GM21786 (cell line): Measurements from ENCODE around the gene IL36B.
"Not testable (repeated sequence)": the region's sequence is repeated elsewhere in the genome, so short reads cannot be mapped to it uniquely, and the experiment has no call there.

Experiments used
- ATAC-seq: cut with Tn5 transposase; IDR thresholded peaks from one replicate; pipeline ENCODE4 v1.9.1; 2021; ENCODE audit not compliant: unreplicated experiment

The IL36B gene

DNA sequence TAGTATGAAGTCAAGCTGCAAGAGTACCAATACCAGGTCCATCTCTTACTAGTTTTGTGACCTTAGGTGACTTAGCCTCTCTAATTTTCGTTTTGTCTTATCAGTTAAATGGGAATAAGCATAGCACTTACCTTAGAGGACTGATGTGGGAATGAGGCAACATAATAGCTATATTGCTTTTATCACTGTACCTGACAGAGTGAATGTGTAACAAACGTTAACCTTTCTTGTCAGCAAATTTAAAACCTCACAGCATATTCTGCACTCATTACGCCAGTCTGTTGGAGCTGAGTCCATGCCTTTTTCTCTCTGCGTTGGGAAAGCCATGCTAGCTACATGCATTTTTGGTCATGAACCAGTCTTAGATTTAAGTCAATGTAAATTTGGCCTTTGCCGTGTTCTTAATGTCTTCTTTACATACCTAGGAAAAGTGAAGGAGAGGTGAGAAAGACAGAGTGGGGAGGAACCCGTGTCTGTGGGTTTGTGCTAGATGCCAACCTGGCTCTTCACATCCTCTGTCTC lies at the start of gene IL36B:
Gene IL36B (minus strand): TSS at position 472 of the 522 bp plus-strand sequence.
- no peak for ATAC-seq

DNA sequence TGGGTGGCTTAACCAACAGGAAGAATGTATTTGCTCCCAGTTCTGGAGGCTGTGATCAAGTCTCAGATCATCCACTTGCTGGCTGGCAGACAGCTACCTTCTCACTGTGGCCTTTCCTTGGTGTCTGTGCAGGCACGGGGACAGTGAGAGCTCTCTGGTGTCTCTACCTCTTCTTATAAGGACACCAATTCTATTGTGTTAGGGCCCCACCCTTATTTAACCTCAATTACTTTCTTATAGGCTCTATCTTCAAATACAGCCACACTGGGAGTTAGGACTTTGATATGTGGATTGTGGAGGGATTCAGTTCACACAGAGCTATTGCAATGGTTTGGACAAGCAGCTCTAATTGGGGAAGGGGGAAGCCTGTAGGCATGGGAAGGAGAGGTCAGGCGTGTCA lies 49.5 kb upstream of the IL36B start:
- ATAC-seq, result no peak

DNA sequence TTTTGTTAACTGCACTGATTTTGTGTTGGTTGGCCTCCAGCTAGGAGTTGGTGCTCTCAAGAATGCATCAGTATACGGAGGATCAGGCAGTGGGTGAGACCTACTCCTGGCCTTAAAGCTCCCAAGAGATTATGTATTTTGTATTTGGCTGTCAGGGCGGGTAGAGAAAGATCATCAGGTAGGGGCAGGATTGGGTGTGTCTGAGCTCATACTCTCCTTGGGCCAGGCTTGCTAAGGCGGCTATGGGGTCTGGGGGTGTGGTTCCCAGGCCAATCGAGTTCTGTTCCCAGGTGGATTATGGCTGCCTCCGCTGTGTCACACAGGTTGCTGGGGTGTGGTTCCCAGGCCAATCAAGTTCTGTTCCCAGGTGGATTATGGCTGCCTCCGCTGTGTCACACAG lies 45.9 kb upstream of the IL36B start:
- ATAC-seq, result no peak

DNA sequence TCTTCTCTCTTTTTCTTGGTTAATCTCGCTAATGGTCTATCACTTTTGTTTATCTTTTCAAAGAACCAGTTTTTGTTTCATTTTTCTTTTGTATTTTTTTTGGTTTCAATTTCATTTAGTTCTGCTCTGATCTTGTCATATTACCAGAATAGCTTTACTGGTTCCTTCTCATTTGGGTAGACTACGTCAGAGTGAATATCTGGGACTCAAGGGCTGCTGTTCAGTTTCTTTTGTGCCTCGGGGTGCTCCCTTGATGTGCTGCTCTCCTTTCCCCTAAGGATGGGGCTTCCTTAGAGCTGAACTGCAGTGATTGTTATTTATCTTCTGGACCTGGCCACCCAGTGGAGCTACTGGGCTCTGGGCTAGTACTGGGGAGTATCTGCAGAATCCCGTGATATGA lies 45.4 kb upstream of the IL36B start:
- ATAC-seq, result no peak

DNA sequence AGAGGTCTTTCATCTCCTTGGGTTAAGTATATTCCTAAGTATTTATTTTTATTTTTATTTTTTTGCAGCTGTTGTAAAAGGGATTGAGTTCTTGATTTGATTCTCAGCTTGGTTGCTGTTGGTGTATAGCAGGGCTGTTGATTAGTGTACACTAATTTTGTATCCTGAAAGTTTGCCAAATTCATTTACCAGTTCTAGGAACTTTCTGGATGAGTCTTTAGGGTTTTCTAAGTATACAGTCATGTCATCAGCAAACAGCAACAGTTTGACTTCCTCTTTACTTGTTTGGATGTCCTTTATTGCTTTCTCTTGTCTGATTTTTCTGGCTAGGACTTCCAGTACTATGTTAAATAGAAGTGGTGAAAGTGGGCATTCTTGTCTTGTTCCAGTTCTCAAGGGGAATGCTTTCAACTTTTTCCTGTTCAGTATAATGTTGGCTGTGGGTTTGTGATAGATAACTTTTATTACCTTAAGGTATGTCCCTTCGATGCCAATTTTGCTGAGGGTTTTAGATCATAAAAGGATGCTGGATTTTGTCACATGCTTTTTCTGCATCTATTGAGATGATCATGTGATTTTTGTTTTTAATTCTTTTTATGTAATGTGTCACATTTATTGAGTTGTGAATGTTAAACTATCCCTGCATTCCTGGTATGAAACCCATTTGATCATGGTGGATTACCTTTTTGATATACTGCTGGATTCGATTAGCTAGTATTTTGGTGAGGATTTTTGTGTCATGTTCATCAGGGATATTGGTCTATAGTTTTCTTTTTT lies 44.4 kb upstream of the IL36B start:
- ATAC-seq, result not testable (repeated sequence)

DNA sequence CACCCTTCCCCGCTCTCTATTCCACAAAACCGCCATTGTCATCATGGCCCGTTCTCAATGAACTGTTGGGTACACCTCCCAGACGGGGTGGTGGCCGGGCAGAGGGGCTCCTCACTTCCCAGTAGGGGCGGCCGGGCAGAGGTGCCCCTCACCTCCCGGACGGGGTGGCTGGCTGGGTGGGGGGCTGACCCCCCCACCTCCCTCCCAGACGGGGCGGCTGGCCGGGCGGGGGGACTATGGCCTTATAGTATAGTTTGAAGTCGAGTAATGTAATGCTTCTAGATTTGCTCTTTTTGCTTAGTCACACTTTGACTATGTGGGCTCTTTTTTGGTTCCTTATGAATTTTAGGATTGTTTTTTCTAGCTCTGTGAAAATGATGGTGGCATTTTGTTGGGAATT lies 43.6 kb upstream of the IL36B start:
- ATAC-seq, result not testable (repeated sequence)

DNA sequence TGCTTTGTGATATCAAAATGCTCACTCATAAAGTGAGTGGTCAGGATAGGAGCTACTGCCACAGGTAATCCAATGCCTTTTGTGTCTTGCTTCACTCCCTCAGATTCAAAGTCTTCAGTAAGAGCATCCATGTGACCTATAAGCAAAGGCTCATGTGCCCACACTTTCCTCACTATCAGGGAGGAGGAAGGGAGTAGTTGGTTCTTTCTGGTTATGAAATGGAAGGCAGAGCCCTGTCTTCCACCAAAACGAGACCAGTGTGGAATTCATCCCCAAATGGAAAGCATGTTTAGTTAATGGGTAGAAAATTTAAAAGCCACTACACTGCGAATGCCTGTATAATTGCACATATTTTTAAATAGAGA lies 40.9 kb upstream of the IL36B start:
- ATAC-seq, result no peak

DNA sequence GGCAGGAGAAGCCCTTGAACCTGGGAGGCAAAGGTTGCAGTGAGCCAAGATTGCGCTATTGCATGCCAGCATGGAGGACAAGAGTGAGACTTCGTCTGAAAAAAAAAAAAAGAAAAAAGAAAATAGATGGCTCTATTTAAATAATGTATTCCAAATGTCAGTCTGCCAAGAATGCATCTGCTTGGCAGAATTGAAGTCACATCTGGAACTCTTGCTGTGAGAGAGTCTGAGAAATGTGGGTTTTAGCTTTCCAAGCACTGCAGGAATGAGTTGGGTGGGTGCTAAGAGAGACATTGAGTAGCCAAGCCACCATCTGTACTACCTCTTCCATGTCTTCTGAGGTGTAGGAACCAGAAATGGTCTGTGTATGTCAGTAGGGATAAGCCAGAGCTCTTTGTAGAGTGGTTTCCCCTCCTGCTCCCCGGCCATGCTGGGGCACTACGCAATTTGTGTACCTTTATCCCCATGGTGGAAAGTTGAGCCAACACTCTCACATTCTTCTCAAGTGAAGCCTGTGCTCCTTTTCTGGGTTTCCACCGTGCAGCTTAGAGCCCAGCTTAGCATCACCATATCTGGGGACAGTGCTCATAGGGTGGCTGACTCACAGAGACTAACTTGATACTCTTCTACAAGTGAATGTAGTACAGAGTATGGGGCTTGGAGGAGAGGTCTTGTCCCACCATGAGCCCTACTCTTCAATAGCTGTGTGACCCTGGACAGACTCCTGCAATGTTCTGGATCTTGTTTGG lies 40.4 kb upstream of the IL36B start:
- no peak for ATAC-seq

DNA sequence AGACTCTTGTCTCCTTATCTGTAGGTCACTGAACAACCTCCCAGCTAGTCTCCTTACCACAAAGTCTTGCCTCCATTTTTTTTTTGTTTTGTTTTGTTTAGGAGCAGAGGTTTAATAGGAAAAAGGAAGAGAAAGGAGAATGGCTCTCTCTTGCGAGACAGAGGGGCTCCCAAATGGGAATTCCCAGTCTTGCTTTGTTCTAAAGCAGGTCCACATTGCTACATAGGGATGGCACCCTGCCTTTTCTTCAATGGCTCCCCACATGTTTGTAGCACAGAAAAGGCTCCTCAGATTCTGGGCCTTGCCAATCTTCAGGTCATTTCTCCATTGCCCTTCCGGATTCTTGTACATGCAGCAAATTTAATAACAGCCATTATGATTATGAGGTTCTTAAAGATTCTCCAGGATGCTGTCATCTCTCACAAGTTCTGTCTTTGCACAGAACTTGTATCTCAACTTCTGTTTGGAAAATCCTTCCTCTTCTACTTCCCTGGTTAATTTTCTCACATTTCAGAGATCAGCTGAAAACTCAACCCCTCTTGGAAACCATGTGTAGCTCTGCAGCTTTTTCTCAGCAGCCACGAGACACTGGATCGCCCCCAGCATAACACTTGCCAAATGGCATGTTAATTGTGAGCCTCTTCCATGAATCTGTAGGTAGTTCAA lies 38.7 kb upstream of the IL36B start:
- ATAC-seq, result no peak

DNA sequence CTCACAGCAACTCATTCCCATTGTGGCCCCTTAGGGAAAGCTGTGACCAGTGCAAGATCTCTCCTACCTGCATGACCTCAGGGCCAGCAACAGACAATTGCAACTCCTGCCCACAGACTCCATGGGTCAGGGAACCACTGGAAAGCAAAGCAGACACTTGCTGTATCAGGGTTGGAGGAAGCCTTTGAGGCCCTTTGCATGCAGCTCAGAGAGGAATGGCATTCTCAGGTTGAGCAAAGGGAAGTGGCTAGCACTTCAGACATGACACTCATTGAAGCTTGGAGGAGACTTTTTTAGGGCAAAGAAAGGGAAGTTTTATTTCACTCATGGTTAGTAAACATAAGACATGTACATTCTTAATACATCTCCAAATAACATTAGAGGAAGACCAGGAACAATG lies 37.2 kb upstream of the IL36B start:
- no peak for ATAC-seq

DNA sequence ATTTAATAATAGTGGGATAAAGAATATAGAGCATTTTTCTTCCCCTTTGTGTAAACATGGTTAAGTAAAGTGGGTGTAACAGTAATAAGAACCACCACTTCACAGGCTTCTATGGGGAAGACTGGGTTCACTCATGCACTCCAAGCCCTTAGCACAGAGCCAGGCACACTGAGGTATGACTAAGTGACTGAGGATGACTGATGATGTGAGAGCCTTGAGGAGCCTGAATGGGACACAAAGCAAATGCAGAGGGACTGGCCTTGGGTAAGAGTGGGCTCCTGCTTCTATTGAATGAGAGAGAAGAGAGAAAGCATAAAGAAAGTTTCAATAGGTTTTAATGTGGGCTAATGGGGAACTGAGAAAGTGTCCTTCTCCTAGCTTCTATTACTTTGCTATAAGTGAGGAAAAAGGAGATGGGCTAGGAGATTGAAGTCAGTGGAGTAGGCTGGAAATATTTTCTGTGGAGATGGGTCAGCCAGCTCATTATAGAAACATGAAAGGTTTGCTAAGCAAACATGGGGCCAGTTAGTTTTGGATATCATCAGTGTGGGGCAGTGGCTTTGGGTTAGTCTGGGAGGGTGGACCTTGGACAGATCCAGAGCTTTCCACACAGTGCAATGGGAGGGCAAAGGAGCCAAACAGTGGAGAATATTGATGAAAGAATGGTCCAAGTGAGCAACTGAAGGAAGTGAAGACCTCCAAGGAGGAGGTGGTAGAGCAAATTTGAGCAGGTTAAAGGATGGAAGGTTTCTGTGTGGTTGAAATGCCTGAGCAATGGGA lies 35.7 kb upstream of the IL36B start:
- ATAC-seq, result no peak

DNA sequence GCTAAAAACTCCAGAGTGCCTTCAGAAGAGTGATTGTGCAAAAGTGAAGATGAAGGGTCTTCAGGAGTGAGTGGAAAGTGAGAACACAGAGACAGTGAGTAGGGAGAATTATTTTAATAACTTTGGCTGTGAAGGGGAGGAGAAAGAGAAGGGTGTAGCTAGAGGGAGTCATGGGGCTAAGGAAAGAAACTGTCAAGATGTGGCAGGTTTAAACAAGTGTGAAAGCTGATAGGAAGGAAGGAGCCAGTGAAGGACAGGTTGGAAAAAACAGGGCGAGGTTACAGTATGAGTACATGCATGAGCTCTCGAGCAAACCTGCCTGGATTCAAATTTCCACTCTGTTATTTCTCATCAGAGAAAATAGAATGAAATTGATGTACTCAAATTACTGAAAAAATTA lies 32.9 kb upstream of the IL36B start:
- ATAC-seq, result no peak

DNA sequence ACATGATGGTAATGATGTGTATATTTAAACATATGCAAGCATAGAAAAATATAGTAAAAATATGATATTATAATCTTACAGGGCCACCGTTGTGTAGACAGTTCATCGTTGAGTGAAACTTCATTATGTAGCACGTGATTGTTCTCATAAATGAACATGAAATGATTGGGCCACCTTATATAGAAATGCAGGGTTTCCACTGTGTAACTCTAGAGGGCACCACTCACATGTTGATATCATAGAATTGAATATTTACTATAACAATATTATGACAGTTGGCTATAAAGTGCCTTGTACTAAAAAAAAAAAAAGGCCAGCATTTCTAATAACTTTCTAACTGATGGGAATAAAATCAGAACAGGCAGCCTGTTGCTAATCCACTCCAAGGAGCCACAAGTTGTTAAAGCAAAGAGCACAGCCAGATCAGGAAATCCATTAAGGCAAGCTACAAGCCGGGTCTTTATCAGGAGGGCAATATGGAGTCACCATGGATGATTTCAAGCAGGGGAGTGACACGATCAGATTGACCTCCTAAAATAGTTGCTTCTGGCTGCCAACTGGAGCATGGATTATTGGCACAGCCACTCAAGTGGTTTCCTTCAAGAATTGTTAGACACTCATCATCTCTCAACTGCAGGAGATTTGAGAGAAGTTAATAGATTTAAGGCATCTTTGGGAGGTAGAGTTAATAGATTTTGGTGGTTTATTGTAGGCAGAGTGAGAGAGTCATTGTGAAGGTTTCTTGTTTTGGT lies 31.8 kb upstream of the IL36B start:
- no peak for ATAC-seq

DNA sequence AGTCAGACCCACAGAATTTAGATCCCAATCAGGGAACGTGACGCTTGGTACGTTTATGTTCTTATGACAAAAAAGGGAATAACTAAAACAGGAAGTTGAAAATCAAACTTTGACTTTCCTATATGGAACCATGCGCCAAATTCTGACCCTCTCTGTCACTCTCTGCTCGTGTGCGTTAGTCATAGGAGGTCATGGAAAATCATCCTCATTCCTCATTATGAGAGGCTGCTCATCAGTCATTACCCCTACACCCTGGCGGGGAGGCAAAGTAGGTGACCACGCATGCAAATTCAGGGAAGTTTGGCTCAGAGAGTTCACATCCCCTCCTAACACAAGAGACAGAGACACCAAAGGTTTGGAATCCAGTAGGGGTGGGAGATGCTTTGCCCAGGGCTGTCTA lies 30.6 kb upstream of the IL36B start:
- ATAC-seq, result no peak

DNA sequence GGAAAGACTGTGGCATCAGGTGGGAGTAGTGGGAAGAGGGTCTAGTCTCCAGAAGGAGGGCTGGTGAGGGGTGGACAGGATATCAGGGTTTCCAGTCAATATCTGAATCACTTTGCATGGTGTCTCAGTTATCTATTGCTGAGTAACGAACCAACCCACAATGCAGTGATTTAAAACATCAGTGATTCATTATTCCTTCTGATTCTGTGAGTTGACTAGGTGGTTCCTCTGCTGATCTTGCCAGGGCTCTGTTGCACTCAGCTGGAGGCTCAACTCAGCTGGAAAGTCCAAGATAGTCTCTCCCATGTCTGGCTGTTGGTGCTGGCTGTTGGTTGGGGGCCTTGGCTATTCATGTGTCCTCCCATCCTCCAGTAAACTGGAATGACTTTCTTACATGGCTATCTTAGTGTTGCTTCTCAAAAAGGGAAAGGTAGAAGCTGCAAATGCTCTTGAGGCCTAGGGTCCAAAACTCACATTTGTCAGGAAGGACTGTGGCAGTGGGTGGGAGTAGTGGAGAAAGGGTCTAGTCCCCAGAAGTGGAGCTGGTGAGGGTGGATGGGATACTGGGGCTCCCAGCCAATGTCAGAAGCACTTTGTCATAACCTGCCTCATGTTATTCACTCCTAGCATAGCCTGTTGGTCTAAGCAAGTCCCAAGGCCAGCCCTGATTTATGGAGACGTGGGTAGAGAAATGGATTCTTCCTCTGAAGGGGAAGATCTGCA lies 29.0 kb upstream of the IL36B start:
- ATAC-seq, result no peak

DNA sequence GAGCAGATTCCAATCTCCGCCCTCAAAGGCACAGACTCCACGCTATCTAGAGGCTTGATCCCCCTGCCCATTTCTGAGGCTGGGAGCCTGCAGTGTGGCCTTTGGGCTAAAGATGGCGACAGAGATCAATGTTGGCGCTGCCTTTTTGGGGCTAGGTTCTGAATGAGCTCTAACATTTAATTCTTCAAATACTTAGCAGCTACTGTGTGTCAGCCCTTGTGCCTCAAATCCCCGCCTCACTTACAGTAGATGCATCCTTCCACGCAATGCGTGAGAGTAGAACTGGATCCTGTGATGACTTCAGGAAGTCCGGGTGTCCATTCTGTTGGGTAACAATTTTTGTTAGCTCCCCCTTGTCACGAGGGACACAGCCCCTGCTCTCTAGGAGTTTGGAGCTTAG lies 27.5 kb upstream of the IL36B start:
- peak; percentile 48 for ATAC-seq

DNA sequence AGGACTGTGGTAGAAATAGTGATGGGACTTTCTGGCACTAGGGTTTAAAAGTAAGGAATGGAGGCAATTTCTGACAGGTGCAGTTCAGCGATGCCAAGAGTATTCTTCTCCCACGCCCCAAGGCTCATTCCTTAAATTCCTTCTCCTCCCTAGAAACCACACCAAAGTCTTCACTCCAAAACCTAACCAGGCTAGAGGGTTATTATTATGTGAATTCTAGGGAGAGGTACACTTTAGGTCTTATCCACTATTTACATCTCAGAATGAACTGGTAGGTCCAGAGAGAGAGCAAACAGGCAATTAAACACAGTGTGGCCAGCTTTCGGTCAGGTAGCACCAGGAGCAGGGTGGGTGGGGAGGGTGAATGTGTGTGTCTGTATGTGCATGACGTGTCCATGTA lies 26.5 kb upstream of the IL36B start:
- no peak for ATAC-seq

DNA sequence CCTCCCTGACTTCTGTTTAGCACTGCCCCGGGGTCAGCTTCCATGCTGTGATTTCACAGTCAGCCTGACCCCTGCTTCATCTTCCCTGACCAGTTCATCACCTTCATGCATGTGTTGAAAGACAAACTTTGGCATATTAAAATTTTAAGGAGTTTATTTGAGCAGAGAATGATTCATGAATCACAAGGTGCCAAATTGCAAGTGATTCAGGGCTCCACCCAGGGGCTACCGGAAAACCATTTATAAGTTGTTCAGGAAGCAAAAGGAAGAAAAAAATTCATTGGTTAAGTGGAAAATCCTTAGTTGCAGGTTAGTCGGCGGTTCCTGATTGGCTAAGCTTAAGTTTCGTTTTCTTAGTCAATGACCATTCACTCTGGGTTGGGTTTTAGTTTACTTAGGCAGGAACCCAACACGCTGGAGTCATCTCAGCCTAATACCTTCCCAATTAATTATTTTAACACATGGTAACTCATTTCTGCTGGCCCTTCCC lies 25.7 kb upstream of the IL36B start:
- no peak for ATAC-seq

DNA sequence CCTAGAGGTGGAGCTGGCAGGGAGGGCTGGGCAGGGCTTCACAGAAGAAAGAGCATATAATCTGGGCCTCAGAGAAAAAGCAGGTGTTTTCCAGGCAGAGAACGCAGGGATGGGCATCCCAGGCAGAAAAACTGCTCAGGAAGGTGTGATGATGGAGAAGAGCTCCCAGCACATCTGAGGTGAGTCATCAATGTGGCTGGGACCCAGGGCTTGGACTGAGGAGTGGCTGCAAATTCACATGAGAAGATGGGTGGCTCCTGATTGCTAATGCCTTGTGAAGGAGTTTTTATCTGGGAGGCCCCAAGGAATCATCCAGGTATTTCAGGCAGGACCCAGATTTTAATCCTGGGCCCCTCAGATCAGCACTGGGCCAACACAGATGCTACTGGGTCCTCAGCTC lies 25.3 kb upstream of the IL36B start:
- no peak for ATAC-seq
